GM23338 (cell line): ENCODE measurements around the gene RABL6. TPM values are rescaled to one million over a fixed set of nuclear protein-coding genes. Genes with fewer than 3 reads are reported as not detected.

Source experiments
- ATAC-seq: fragments of 200-7000 bp; cut with Tn5 transposase; 3 replicates; pipeline ENCODE4 v1.9.1; 2020
- DNase-seq: peaks from one replicate; pipeline ENCODE4 v3.0.0-alpha.2; 2015; ENCODE audit warnings: low spot score
- H2AFZ ChIP-seq: fragments of 200-600 bp; sonication (generic); 2 replicates; pipeline ENCODE4 v1.8.0; 2016; ENCODE audit warnings: antibody characterized with exemption, mild to moderate bottlenecking, moderate library complexity
- H3F3A ChIP-seq: fragments of 200-600 bp; sonication (generic); replicated peaks from 2 replicates; pipeline ENCODE4 v1.8.0; 2017; ENCODE audit warnings: antibody characterized with exemption, mixed run types, low read depth
- H3K27ac ChIP-seq: fragments of 200-600 bp; sonication (generic); 2 replicates; pipeline ENCODE4 v1.6.1; 2016; ENCODE audit warnings: low read depth
- H3K27me3 ChIP-seq: fragments of 200-600 bp; sonication (generic); 2 replicates; pipeline ENCODE4 v1.8.0; 2016; ENCODE audit warnings: mild to moderate bottlenecking, mixed run types, moderate library complexity; ENCODE audit not compliant: insufficient read depth
- H3K36me3 ChIP-seq: fragments of 200-600 bp; sonication (generic); 2 replicates; pipeline ENCODE4 v1.8.0; 2016; ENCODE audit warnings: mild to moderate bottlenecking; ENCODE audit not compliant: insufficient read depth
- H3K4me1 ChIP-seq: fragments of 200-600 bp; sonication (generic); 2 replicates; pipeline ENCODE4 v1.8.0; 2016; ENCODE audit warnings: mild to moderate bottlenecking, moderate library complexity; ENCODE audit not compliant: insufficient read depth
- H3K4me2 ChIP-seq: fragments of 200-600 bp; sonication (generic); 2 replicates; pipeline ENCODE4 v1.7.1; 2017; ENCODE audit warnings: mixed run types
- H3K4me3 ChIP-seq: fragments of 200-600 bp; sonication (generic); 2 replicates; pipeline ENCODE4 v1.6.1; 2016; ENCODE audit warnings: mixed run types
- H3K79me2 ChIP-seq: fragments of 200-600 bp; sonication (generic); replicated peaks from 2 replicates; pipeline ENCODE4 v1.8.0; 2017; ENCODE audit warnings: mild to moderate bottlenecking; ENCODE audit not compliant: insufficient read depth
- H3K9me2 ChIP-seq: fragments of 200-600 bp; sonication (generic); 2 replicates; pipeline ENCODE4 v1.8.0; 2017; ENCODE audit not compliant: insufficient read depth
- H4K20me1 ChIP-seq: fragments of 200-600 bp; sonication (generic); replicated peaks from 2 replicates; pipeline ENCODE4 v1.8.0; 2017; ENCODE audit warnings: mild to moderate bottlenecking; ENCODE audit not compliant: insufficient read depth
- H3K27ac Mint-ChIP-seq: 2 replicates; pipeline ENCODE4 v1.8.0; 2020; ENCODE audit warnings: inconsistent platforms, mild to moderate bottlenecking, moderate library complexity, mixed read lengths
- H3K27me3 Mint-ChIP-seq: 3 replicates; pipeline ENCODE4 v1.8.0; 2022; ENCODE audit warnings: low read depth, mild to moderate bottlenecking, moderate library complexity, mixed read lengths, inconsistent platforms; ENCODE audit not compliant: insufficient read depth, poor library complexity
- H3K36me3 Mint-ChIP-seq: 3 replicates; pipeline ENCODE4 v1.8.0; 2021; ENCODE audit warnings: low read depth, mild to moderate bottlenecking, inconsistent platforms, moderate library complexity, mixed read lengths
- H3K4me1 Mint-ChIP-seq: 3 replicates; pipeline ENCODE4 v1.8.0; 2020; ENCODE audit warnings: mild to moderate bottlenecking, inconsistent platforms, mixed read lengths
- H3K4me3 Mint-ChIP-seq: 3 replicates; pipeline ENCODE4 v1.8.0; 2021; ENCODE audit warnings: moderate library complexity, mild to moderate bottlenecking, inconsistent platforms, mixed read lengths
- H3K9me3 Mint-ChIP-seq: 3 replicates; pipeline ENCODE4 v1.8.0; 2020; ENCODE audit warnings: moderate library complexity, mild to moderate bottlenecking, inconsistent platforms, mixed read lengths
- CREB1 ChIP-seq: fragments of 250-450 bp; sonication (Bioruptor Pico); IDR thresholded peaks from 2 replicates; pipeline ENCODE4 v1.5.0; 2020; ENCODE audit warnings: low read depth, mild to moderate bottlenecking, moderate library complexity
- EZH2phosphoT487 ChIP-seq: fragments of 200-600 bp; sonication (generic); IDR thresholded peaks from one replicate; pipeline ENCODE4 v1.8.1; 2018; ENCODE audit warnings: antibody characterized with exemption; ENCODE audit not compliant: unreplicated experiment
- REST ChIP-seq: IDR thresholded peaks from one replicate; pipeline ENCODE4 v1.6.1; 2018; ENCODE audit warnings: antibody characterized with exemption; ENCODE audit not compliant: unreplicated experiment
- polyA plus RNA-seq: library from polyadenylated mRNA; unstranded; fragments of >200 nt; fragmentation: Nextera tagmentation; extraction: Ambion mirVana; gene quantifications from 2 replicates; pipeline ENCODE4 v1.2.1, GENCODE V29; 2016
- total RNA-seq: library from RNA; depleted of rRNA; stranded (reverse); fragments of >200 nt; shearing (Covaris generic); gene quantifications from 2 replicates; pipeline ENCODE4 v1.2.3, GENCODE V29; 2014
- TF ChIP-seq, protein P1 (sequence below), 2 experiments: fragments of 200-600 bp in 1 of 2; sonication (generic) in 1 of 2; conservative IDR thresholded peaks; 2 replicates each; pipeline versions ENCODE4 v1.5.1 to v1.6.1; 2016 to 2017; ENCODE audit warnings: antibody characterized with exemption in 2 of 2, low read depth in 2 of 2, mild to moderate bottlenecking in 2 of 2, moderate library complexity in 1 of 2

The RABL6 gene
- total and polyA plus RNA-seq, 2 experiments from 2014 or later = 59.1 to 127 TPM

DNA sequence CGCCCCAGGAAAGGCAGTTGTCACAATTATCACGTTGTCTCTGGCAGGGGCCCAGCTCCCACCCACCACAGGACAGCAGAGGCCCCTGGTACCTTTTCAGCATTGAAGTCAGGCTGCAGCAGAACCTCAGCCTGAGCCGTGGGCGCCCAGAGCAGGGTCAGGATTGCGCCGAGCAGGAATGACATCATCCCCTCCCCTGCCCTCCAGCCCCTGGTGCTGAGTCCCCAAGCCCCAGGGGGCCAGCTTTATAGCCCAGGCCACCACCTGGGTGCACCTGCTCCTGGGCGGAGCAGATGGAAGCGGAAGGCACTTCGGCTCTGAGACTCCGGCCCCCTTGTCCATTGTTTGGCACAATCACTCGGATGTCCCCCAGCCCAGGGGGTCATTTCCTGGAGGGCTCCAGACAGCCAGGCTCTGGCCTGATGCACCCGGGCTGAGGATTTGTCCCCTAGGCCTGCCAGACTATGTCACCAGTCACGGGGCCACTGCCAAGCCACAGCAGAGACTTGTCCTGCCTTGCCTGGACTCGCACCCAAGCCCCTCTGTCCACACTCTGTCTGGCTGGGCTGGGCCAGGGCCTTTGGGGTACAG, 43.4 kb upstream of the RABL6 start, which contains the start of gene LCN15:
Gene LCN15, minus strand, starts transcription at position 218 of the 591 bp plus-strand sequence. Its CDS starts 30 bp downstream, at position 188.
- Mint-ChIP-seq H3K36me3 (peaks cover 3% of the 10 kb centered on the region; the same call in 2 of the 3 replicates), H3K27ac (no peak within 1 kb of the TSS), H3K4me1 (peaks cover 13% of the 10 kb centered on the region), H3K27me3 (peaks cover 8% of the 10 kb centered on the region), H3K4me3 (peak within 1 kb of the TSS; percentile 57; the same call in 2 of the 3 replicates), H3K9me3 (peaks cover 13% of the 10 kb centered on the region)
- DNase-seq = no peak
- Histone ChIP-seq H4K20me1 (no peaks in the 10 kb centered on the region), H3K4me1 (no peaks in the 10 kb centered on the region), H3K27me3 (no peaks in the 10 kb centered on the region), H3K27ac (no peak within 1 kb of the TSS), H3K4me3 (peak within 1 kb of the TSS; percentile 51), H3K36me3 (no peaks in the 10 kb centered on the region), H2AFZ (peak within 1 kb of the TSS; percentile 80; the same call in 1 of the 2 replicates), H3K9me2 (no peaks in the 10 kb centered on the region), H3K79me2 (no peaks in the 10 kb centered on the region), H3F3A (0 out of 2 replicates have a peak, but pooled peaks cover 5% of the 10 kb centered on the region), H3K4me2 (peak within 1 kb of the TSS; percentile 76; the same call in 1 of the 2 replicates)
- TF ChIP-seq REST = no peak
- no peak for ATAC-seq

DNA sequence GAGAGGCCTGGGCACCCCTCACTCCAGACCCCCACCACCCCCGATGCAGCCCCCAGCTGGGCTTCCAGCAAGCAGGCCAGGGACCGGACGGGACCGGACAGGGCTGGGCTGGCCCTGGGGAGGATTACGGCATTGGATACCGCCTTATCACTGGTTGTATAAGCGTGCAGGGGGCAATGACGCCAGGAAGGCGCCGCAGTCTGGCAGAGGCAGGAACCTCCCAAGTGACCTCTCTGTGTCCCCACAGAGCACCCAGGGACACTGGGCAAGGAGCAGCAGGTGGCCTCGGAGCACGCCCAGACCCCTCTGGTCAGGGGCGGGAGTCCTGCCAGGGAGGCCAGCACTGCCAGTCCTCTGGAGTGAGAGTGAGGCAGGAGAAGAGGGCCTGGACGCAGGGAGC, 42.7 kb upstream of the RABL6 start:
- H3K4me3 Mint-ChIP-seq = no peak overlapping the region
- TF ChIP-seq, protein P1, sequence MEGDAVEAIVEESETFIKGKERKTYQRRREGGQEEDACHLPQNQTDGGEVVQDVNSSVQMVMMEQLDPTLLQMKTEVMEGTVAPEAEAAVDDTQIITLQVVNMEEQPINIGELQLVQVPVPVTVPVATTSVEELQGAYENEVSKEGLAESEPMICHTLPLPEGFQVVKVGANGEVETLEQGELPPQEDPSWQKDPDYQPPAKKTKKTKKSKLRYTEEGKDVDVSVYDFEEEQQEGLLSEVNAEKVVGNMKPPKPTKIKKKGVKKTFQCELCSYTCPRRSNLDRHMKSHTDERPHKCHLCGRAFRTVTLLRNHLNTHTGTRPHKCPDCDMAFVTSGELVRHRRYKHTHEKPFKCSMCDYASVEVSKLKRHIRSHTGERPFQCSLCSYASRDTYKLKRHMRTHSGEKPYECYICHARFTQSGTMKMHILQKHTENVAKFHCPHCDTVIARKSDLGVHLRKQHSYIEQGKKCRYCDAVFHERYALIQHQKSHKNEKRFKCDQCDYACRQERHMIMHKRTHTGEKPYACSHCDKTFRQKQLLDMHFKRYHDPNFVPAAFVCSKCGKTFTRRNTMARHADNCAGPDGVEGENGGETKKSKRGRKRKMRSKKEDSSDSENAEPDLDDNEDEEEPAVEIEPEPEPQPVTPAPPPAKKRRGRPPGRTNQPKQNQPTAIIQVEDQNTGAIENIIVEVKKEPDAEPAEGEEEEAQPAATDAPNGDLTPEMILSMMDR (conservative IDR thresholded peaks at IDR 0.05; ENCODE audit: low read depth in 2 of 2) = no peak
- TF ChIP-seq EZH2phosphoT487 = no peak
- no peak for TF ChIP-seq CREB1 (CRISPR knock-in tag)
- no peak for TF ChIP-seq REST

More for the DNA sequence above, 42.7 kb upstream of the RABL6 start:
- Histone ChIP-seq H4K20me1 (no peaks in the 10 kb centered on the region), H3K9me2 (no peaks in the 10 kb centered on the region), H3K4me2 (no peak overlapping the region), H3K27me3 (no peaks in the 10 kb centered on the region), H3K4me1 (no peaks in the 10 kb centered on the region), H2AFZ (no peak overlapping the region), H3K79me2 (no peaks in the 10 kb centered on the region), H3K27ac (no peak overlapping the region), H3K36me3 (no peaks in the 10 kb centered on the region), H3F3A (0 out of 2 replicates have a peak, but pooled peaks cover 5% of the 10 kb centered on the region), H3K4me3 (no peak overlapping the region)
- peaks cover 13% of the 10 kb centered on the region for H3K9me3 Mint-ChIP-seq
- no peak for DNase-seq
- H3K36me3 Mint-ChIP-seq = peaks cover 3% of the 10 kb centered on the region; the same call in 2 of the 3 replicates
- no peak overlapping the region for H3K27ac Mint-ChIP-seq
- peaks cover 8% of the 10 kb centered on the region for H3K27me3 Mint-ChIP-seq
- no peak for ATAC-seq
- peaks cover 13% of the 10 kb centered on the region for H3K4me1 Mint-ChIP-seq
